ENCODE measurements around the gene CABP2. TPM values are rescaled to one million over a fixed set of nuclear protein-coding genes. Genes with fewer than 3 reads are reported as not detected.

Gene CABP2
- polyA plus RNA-seq, 1 of the 3 experiments (the other 2 are of a cell fraction): not detected

GRCh38 chr11:67519726-67520125 lies 3.5 kb downstream of the CABP2 start (continued):
- no peak for TF ChIP-seq YY1 (IDR thresholded peaks at IDR 0.05; ENCODE audit: low read depth)

- Histone ChIP-seq H3K9me2 (no peaks in the 10 kb centered on the region), H4K20me1 (ENCODE audit: insufficient read depth) (no peaks in the 10 kb centered on the region), H2AFZ (ENCODE audit: low read depth) (no peak overlapping the region), H3K9me3 (no peaks in the 10 kb centered on the region), H3K4me2 (no peak overlapping the region), H3K79me2 (ENCODE audit: insufficient read depth) (no peaks in the 10 kb centered on the region), H3K9ac (no peak overlapping the region), H3K36me3 (replicated peaks in 1 of 2; ENCODE audit: control insufficient read depth in 1 of 2, insufficient read depth in 2 of 2, low read length in 1 of 2) (no peaks in the 10 kb centered on the region), H3K4me1 (ENCODE audit: control insufficient read depth in 1 of 2, insufficient read depth in 2 of 2, low read depth in 1 of 2, low read length in 1 of 2) (no peaks in the 10 kb centered on the region; a peak in 1 of 4 replicates), H3K27me3 (ENCODE audit: insufficient read depth) (peaks cover 4% of the 10 kb centered on the region; the same call in 1 of the 2 replicates), H3F3A (replicated peaks; ENCODE audit: insufficient read depth) (no peaks in the 10 kb centered on the region), H3K27ac (ENCODE audit: low read depth in 2 of 2, low read length in 1 of 2) (no peak overlapping the region), H3K4me3 (ENCODE audit: low read depth in 2 of 2, low read length in 1 of 2) (no peak overlapping the region)
- CTCF ChIA-PET: no interaction called here
- no peak for DNase-seq
- POLR2A ChIA-PET: no interaction called here
- TF ChIP-seq RXRA (IDR thresholded peaks at IDR 0.05; ENCODE audit: borderline replicate concordance, low read depth) (no peak), MXI1 (IDR thresholded peaks at IDR 0.05; ENCODE audit: low read depth, low read length) (no peak), REST (IDR thresholded peaks at IDR 0.05; ENCODE audit: low read depth, low read length) (no peak)
- WGBS (ENCODE audit: low lambda C conversion rate): 59% methylated on average over 6 of the region's 10 CpGs
Measured at GRCh38 chr11:67517784-67518552, 5.3 kb downstream of the CABP2 start.

- POLR2A ChIA-PET: no interaction called here
- H3K27me3 ChIP-seq (ENCODE audit: insufficient read depth): peaks cover 4% of the 10 kb centered on the region; the same call in 1 of the 2 replicates
- H3F3A ChIP-seq (replicated peaks; ENCODE audit: insufficient read depth): no peaks in the 10 kb centered on the region
- no peak overlapping the region for H3K4me2 ChIP-seq
- DNase-seq: no peak
- no peaks in the 10 kb centered on the region for H3K9me3 ChIP-seq
- H3K4me1 ChIP-seq (ENCODE audit: control insufficient read depth in 1 of 2, insufficient read depth in 2 of 2, low read depth in 1 of 2, low read length in 1 of 2): no peaks in the 10 kb centered on the region; a peak in 1 of 4 replicates
- H3K27ac ChIP-seq (ENCODE audit: low read depth in 2 of 2, low read length in 1 of 2): no peak overlapping the region
- no peak overlapping the region for H2AFZ ChIP-seq (ENCODE audit: low read depth)
- no peaks in the 10 kb centered on the region for H3K9me2 ChIP-seq
- CTCF ChIA-PET: interaction anchor here (1.0 to 1.4 kb wide), 2 partner anchors 98 to 170 kb away, joined by 3 read pairs; no protein-coding TSS in a partner anchor
- H4K20me1 ChIP-seq (ENCODE audit: insufficient read depth): no peaks in the 10 kb centered on the region
- H3K9ac ChIP-seq: no peak overlapping the region
- H3K79me2 ChIP-seq (ENCODE audit: insufficient read depth): no peaks in the 10 kb centered on the region
- 80% methylated on average over 6 of the region's 9 CpGs for WGBS (ENCODE audit: low lambda C conversion rate)
- no peak overlapping the region for H3K4me3 ChIP-seq (ENCODE audit: low read depth in 2 of 2, low read length in 1 of 2)
- TF ChIP-seq EP300 (IDR thresholded peaks at IDR 0.05; ENCODE audit: borderline replicate concordance in 1 of 2, low read depth in 1 of 2, low read length in 1 of 2) (no peak), RFX5 (IDR thresholded peaks at IDR 0.05; ENCODE audit: low read length) (no peak), GATA2 (CRISPR knock-in tag; IDR thresholded peaks at IDR 0.05) (no peak), FOXJ3 (CRISPR knock-in tag; IDR thresholded peaks at IDR 0.05) (no peak), CHD2 (IDR thresholded peaks at IDR 0.05; ENCODE audit: low read length, partially characterized antibody) (no peak)
- no peaks in the 10 kb centered on the region for H3K36me3 ChIP-seq (replicated peaks in 1 of 2; ENCODE audit: control insufficient read depth in 1 of 2, insufficient read depth in 2 of 2, low read length in 1 of 2)
Measured at GRCh38 chr11:67516806-67517205, 6.4 kb downstream of the CABP2 start.
